ENCODE measurements around the gene SERF1A.
"Not testable (repeated sequence)": the region's sequence is repeated elsewhere in the genome, so short reads cannot be mapped to it uniquely, and the experiment has no call there.

GRCh38 chr5:70906624-70907023, 6.2 kb downstream of the SERF1A start:
- TF ChIP-seq CTCF (conservative IDR thresholded peaks at IDR 0.05; ENCODE audit: low read length); EZH2phosphoT487 (IDR thresholded peaks at IDR 0.05; ENCODE audit: borderline replicate concordance): not testable (repeated sequence)
